Activated CD4-positive, alpha-beta memory T cell treated with anti-CD3 and anti-CD28 coated beads, Interleukin-2, amount 10 ng/mL, durations not matched to agents 7 days and 5 days (primary cell): ENCODE measurements around the gene GPER1. TPM values are rescaled to one million over a fixed set of nuclear protein-coding genes. Genes with fewer than 3 reads are reported as not detected.

Experiments used
- CTCF ChIA-PET: fragments of 350-600 bp; sonication (Branson Sonifier 250); formaldehyde crosslinking; loops from one replicate; lab custom pipeline; 2021; ENCODE audit warnings: antibody characterized with exemption, inconsistent platforms; lab: Charles Lee
- POLR2A ChIA-PET: fragments of 350-600 bp; sonication (Branson Sonifier 250); formaldehyde crosslinking; loops from one replicate; lab custom pipeline; 2021; ENCODE audit warnings: antibody characterized with exemption; lab: Charles Lee
- DNase-seq: peaks from one replicate; pipeline ENCODE4 v3.0.0-alpha.2; 2020
- H3K27ac Mint-ChIP-seq: one replicate; pipeline ENCODE4 v1.8.0; 2021; ENCODE audit warnings: mild to moderate bottlenecking, mixed read lengths
- H3K27me3 Mint-ChIP-seq: one replicate; pipeline ENCODE4 v1.8.0; 2021; ENCODE audit warnings: mixed read lengths
- H3K36me3 Mint-ChIP-seq: one replicate; pipeline ENCODE4 v1.8.0; 2021; ENCODE audit warnings: low read depth, mixed read lengths
- H3K4me1 Mint-ChIP-seq: one replicate; pipeline ENCODE4 v1.8.0; 2021; ENCODE audit warnings: mixed read lengths
- H3K4me3 Mint-ChIP-seq: one replicate; pipeline ENCODE4 v1.8.0; 2021; ENCODE audit warnings: mild to moderate bottlenecking, mixed read lengths
- H3K9me3 Mint-ChIP-seq: one replicate; pipeline ENCODE4 v1.8.0; 2021; ENCODE audit warnings: mixed read lengths
- total RNA-seq, 2 experiments: library from RNA; stranded (reverse); gene quantifications; one replicate each; pipeline ENCODE4 v1.2.3, GENCODE V29; 2021

Gene GPER1
- total RNA-seq, 2 experiments from 2014 or later = 0.15 TPM; not detected in 1

- H3K27me3 Mint-ChIP-seq = peaks cover 2% of the 10 kb centered on the region
- H3K4me1 Mint-ChIP-seq = peaks cover 8% of the 10 kb centered on the region
- no peaks in the 10 kb centered on the region for H3K9me3 Mint-ChIP-seq
- POLR2A ChIA-PET = interaction anchor here (1.2 kb wide), 1 partner anchor 10 kb away, joined by 3 read pairs; no protein-coding TSS in a partner anchor
- no peak overlapping the region for H3K27ac Mint-ChIP-seq
- H3K4me3 Mint-ChIP-seq = peak overlapping the region; percentile 52
- no peaks in the 10 kb centered on the region for H3K36me3 Mint-ChIP-seq
- DNase-seq = peak; percentile 78
- CTCF ChIA-PET = interaction anchor here (0.7 to 4.6 kb wide), 15 partner anchors 10 to 114 kb away, joined by 3 to 36 read pairs (median 4); no protein-coding TSS in a partner anchor
These were observed 1.1 kb upstream of the GPER1 start for GRCh38 chr7:1086588-1087464.

- DNase-seq = no peak
- CTCF ChIA-PET = interaction anchor here (1.2 to 4.6 kb wide), 2 partner anchors 9 to 89 kb away, joined by 3 to 36 read pairs; no protein-coding TSS in a partner anchor
- Mint-ChIP-seq H3K27me3 (peaks cover 2% of the 10 kb centered on the region), H3K27ac (no peak overlapping the region), H3K4me3 (no peak overlapping the region), H3K9me3 (no peaks in the 10 kb centered on the region), H3K36me3 (no peaks in the 10 kb centered on the region), H3K4me1 (peaks cover 8% of the 10 kb centered on the region)
- POLR2A ChIA-PET = no interaction called here
These were observed 473 bp upstream of the GPER1 start for GRCh38 chr7:1087465-1087814.

- Mint-ChIP-seq H3K4me1 (peaks cover 8% of the 10 kb centered on the region), H3K4me3 (no peak overlapping the region), H3K27me3 (peaks cover 2% of the 10 kb centered on the region), H3K9me3 (no peaks in the 10 kb centered on the region), H3K36me3 (no peaks in the 10 kb centered on the region), H3K27ac (no peak overlapping the region)
- CTCF ChIA-PET = interaction anchor here (1.5 kb wide), 1 partner anchor 87 kb away, joined by 5 read pairs; no protein-coding TSS in a partner anchor
- DNase-seq = no peak
- POLR2A ChIA-PET = no interaction called here
These were observed 2.3 kb downstream of the GPER1 start for GRCh38 chr7:1090236-1090635.

GRCh38 chr7:1090686-1091643 lies 3.1 kb downstream of the GPER1 start:
- no peak overlapping the region for H3K4me3 Mint-ChIP-seq
- DNase-seq = no peak
- H3K4me1 Mint-ChIP-seq = peaks cover 8% of the 10 kb centered on the region
- H3K27ac Mint-ChIP-seq = no peak overlapping the region
- ChIA-PET CTCF (no interaction called here), POLR2A (no interaction called here)
- H3K36me3 Mint-ChIP-seq = no peaks in the 10 kb centered on the region
- H3K27me3 Mint-ChIP-seq = peaks cover 2% of the 10 kb centered on the region
- no peaks in the 10 kb centered on the region for H3K9me3 Mint-ChIP-seq

- POLR2A ChIA-PET = no interaction called here
- H3K9me3 Mint-ChIP-seq = no peaks in the 10 kb centered on the region
- no peak overlapping the region for H3K4me3 Mint-ChIP-seq
- H3K27ac Mint-ChIP-seq = no peak overlapping the region
- H3K4me1 Mint-ChIP-seq = peaks cover 8% of the 10 kb centered on the region
- peaks cover 2% of the 10 kb centered on the region for H3K27me3 Mint-ChIP-seq
- H3K36me3 Mint-ChIP-seq = no peaks in the 10 kb centered on the region
- no peak for DNase-seq
- CTCF ChIA-PET = no interaction called here
These were observed 3.7 kb downstream of the GPER1 start for GRCh38 chr7:1091644-1092027.

- Mint-ChIP-seq H3K27ac (no peak overlapping the region), H3K4me3 (no peak overlapping the region), H3K27me3 (no peaks in the 10 kb centered on the region), H3K9me3 (no peaks in the 10 kb centered on the region), H3K4me1 (peaks cover 4% of the 10 kb centered on the region), H3K36me3 (no peaks in the 10 kb centered on the region)
- no peak for DNase-seq
- POLR2A ChIA-PET = no interaction called here
- CTCF ChIA-PET = no interaction called here
These were observed 4.3 kb downstream of the GPER1 start for GRCh38 chr7:1092161-1092632.

GRCh38 chr7:1092806-1093501 lies 5.0 kb downstream of the GPER1 start:
- CTCF ChIA-PET = no interaction called here
- POLR2A ChIA-PET = no interaction called here
- H3K27ac Mint-ChIP-seq = no peak overlapping the region
- DNase-seq = no peak
- H3K4me3 Mint-ChIP-seq = no peak overlapping the region
- no peaks in the 10 kb centered on the region for H3K27me3 Mint-ChIP-seq
- no peaks in the 10 kb centered on the region for H3K4me1 Mint-ChIP-seq
- no peaks in the 10 kb centered on the region for H3K9me3 Mint-ChIP-seq
- no peaks in the 10 kb centered on the region for H3K36me3 Mint-ChIP-seq

- Mint-ChIP-seq H3K27me3 (no peaks in the 10 kb centered on the region), H3K36me3 (no peaks in the 10 kb centered on the region), H3K9me3 (no peaks in the 10 kb centered on the region), H3K27ac (no peak overlapping the region), H3K4me1 (no peaks in the 10 kb centered on the region), H3K4me3 (no peak overlapping the region)
- ChIA-PET CTCF (no interaction called here), POLR2A (interaction anchor here (0.7 kb wide), 1 partner anchor 99 kb away, joined by 3 read pairs; no protein-coding TSS in a partner anchor)
- DNase-seq = no peak
These were observed 5.6 kb downstream of the GPER1 start for GRCh38 chr7:1093502-1093843.

GRCh38 chr7:1093916-1094508 lies 6.1 kb downstream of the GPER1 start:
- Mint-ChIP-seq H3K36me3 (no peaks in the 10 kb centered on the region), H3K27me3 (no peaks in the 10 kb centered on the region), H3K4me3 (no peak overlapping the region), H3K9me3 (no peaks in the 10 kb centered on the region), H3K4me1 (no peaks in the 10 kb centered on the region), H3K27ac (no peak overlapping the region)
- no peak for DNase-seq
- ChIA-PET CTCF (interaction anchor here (0.6 to 1.0 kb wide), 3 partner anchors 9 to 139 kb away, joined by 3 to 5 read pairs (median 3); no protein-coding TSS in a partner anchor), POLR2A (interaction anchor here (0.7 kb wide), 1 partner anchor 99 kb away, joined by 3 read pairs; no protein-coding TSS in a partner anchor)

GRCh38 chr7:1094870-1095269 lies 7.0 kb downstream of the GPER1 start:
- no peak for DNase-seq
- Mint-ChIP-seq H3K36me3 (no peaks in the 10 kb centered on the region), H3K9me3 (no peaks in the 10 kb centered on the region), H3K27ac (no peak overlapping the region), H3K4me1 (no peaks in the 10 kb centered on the region), H3K27me3 (no peaks in the 10 kb centered on the region), H3K4me3 (no peak overlapping the region)
- ChIA-PET POLR2A (no interaction called here), CTCF (interaction anchor here (1.0 kb wide), 1 partner anchor 9 kb away, joined by 3 read pairs; no protein-coding TSS in a partner anchor)

GRCh38 chr7:1095621-1096155 lies 7.8 kb downstream of the GPER1 start:
- CTCF ChIA-PET = no interaction called here
- POLR2A ChIA-PET = no interaction called here

More at GRCh38 chr7:1095621-1096155, 7.8 kb downstream of the GPER1 start:
- no peaks in the 10 kb centered on the region for H3K36me3 Mint-ChIP-seq
- H3K4me1 Mint-ChIP-seq = no peaks in the 10 kb centered on the region
- no peaks in the 10 kb centered on the region for H3K27me3 Mint-ChIP-seq
- no peak overlapping the region for H3K27ac Mint-ChIP-seq
- no peak overlapping the region for H3K4me3 Mint-ChIP-seq
- H3K9me3 Mint-ChIP-seq = no peaks in the 10 kb centered on the region
- no peak for DNase-seq
